Osteoblast (primary cell): ENCODE measurements around the gene CDH5. TPM values are rescaled to one million over a fixed set of nuclear protein-coding genes. Genes with fewer than 3 reads are reported as not detected.

Experiments
- total RNA-seq: library from RNA; depleted of rRNA; stranded (reverse); fragments of >200 nt; gene quantifications from 2 replicates; pipeline ENCODE4 v1.2.3, GENCODE V29; 2012

Gene CDH5
- total RNA-seq, 1 donor, result 0.72 TPM

Other genes starting within 250 kb of the CDH5 start
- 0.29 and 0.36 TPM in 2 replicates for gene BEAN1, start 60.6 kb downstream of the CDH5 start, total RNA-seq
- gene TK2, start 183.4 kb downstream of the CDH5 start, total RNA-seq, result 73.5 and 81.3 TPM in 2 replicates
- 46.0 and 48.9 TPM in 2 replicates for gene CKLF, start 185.9 kb downstream of the CDH5 start, total RNA-seq
- 4.0 and 4.1 TPM in 2 replicates for gene CMTM1, start 199.7 kb downstream of the CDH5 start, total RNA-seq
- not detected in 2 replicates for gene CMTM2, start 212.8 kb downstream of the CDH5 start, total RNA-seq
- 24.6 and 29.8 TPM in 2 replicates for gene CMTM3, start 238.0 kb downstream of the CDH5 start, total RNA-seq